ENCODE measurements around the gene SLC66A2. TPM values are rescaled to one million over a fixed set of nuclear protein-coding genes. Genes with fewer than 3 reads are reported as not detected.

The SLC66A2 gene
- total RNA-seq, 1 donor from 2014 or later = 52.9 TPM

- no peak for DNase-seq (ENCODE audit: low spot score in 2 of 2)
- Histone ChIP-seq H3K27me3 (no peaks in the 10 kb centered on the region), H3K36me3 (no peaks in the 10 kb centered on the region), H3K4me1 (peaks cover 0 to under 1% of the 10 kb centered on the region in 2 donors), H3K9me3 (no peaks in the 10 kb centered on the region), H3K4me3 (no peak overlapping the region), H3K27ac (no peak overlapping the region)
- TF ChIP-seq CTCF (IDR thresholded peaks at IDR 0.05) = no peak
- intact Hi-C loops (cut with DNase I) = loop anchor here (10.0 kb wide), 1 partner anchor 894 kb away; the partner anchor contains the start of gene ATP9B
These were observed 7.5 kb upstream of the SLC66A2 start for GRCh38 chr18:79958981-79959380.

- Histone ChIP-seq H3K27ac (no peak overlapping the region), H3K9me3 (no peaks in the 10 kb centered on the region), H3K27me3 (no peaks in the 10 kb centered on the region), H3K36me3 (no peaks in the 10 kb centered on the region), H3K4me3 (no peak overlapping the region), H3K4me1 (peaks cover 0 to 3% of the 10 kb centered on the region in 2 donors)
- intact Hi-C loops (cut with DNase I) = loop anchor here (10.0 kb wide), 1 partner anchor 891 kb away; the partner anchor contains the start of gene ATP9B
- TF ChIP-seq CTCF (IDR thresholded peaks at IDR 0.05) = no peak
- no peak for DNase-seq (ENCODE audit: low spot score in 2 of 2)
These were observed 4.8 kb upstream of the SLC66A2 start for GRCh38 chr18:79956276-79956675.

- no peaks in the 10 kb centered on the region for H3K36me3 ChIP-seq
- DNase-seq (ENCODE audit: low spot score in 2 of 2) = peak in 1 of 2 donors; percentile 12
- H3K4me3 ChIP-seq = no peak overlapping the region
- intact Hi-C loops (cut with DNase I) = loop anchor here (10.0 kb wide), 1 partner anchor 891 kb away; the partner anchor contains the start of gene ATP9B
- H3K9me3 ChIP-seq = no peaks in the 10 kb centered on the region
- peaks cover 0 to 4% of the 10 kb centered on the region in 2 donors for H3K4me1 ChIP-seq
- H3K27ac ChIP-seq = no peak overlapping the region
- TF ChIP-seq CTCF (IDR thresholded peaks at IDR 0.05) = no peak
- H3K27me3 ChIP-seq = no peaks in the 10 kb centered on the region
These were observed 4.0 kb upstream of the SLC66A2 start for GRCh38 chr18:79955302-79956075.

- H3K36me3 ChIP-seq = no peaks in the 10 kb centered on the region
- peaks cover 6 to 11% of the 10 kb centered on the region in 2 donors for H3K4me1 ChIP-seq
- H3K4me3 ChIP-seq = no peak overlapping the region
- no peak overlapping the region for H3K27ac ChIP-seq
- TF ChIP-seq CTCF (IDR thresholded peaks at IDR 0.05) = no peak
- no peaks in the 10 kb centered on the region for H3K27me3 ChIP-seq
- peak in 1 of 2 donors; percentile 50 for DNase-seq (ENCODE audit: low spot score in 2 of 2)
- intact Hi-C loops (cut with DNase I) = loop anchor here (5.0 to 10.0 kb wide), 2 partner anchors 272 to 890 kb away; partner anchors contain the start of gene ATP9B
- no peaks in the 10 kb centered on the region for H3K9me3 ChIP-seq
These were observed 3.3 kb upstream of the SLC66A2 start for GRCh38 chr18:79954791-79955190.

- H3K4me1 ChIP-seq = peaks cover 11 to 17% of the 10 kb centered on the region in 2 donors
- no peak for DNase-seq (ENCODE audit: low spot score in 2 of 2)
- intact Hi-C loops (cut with DNase I) = loop anchor here (2.0 to 10.0 kb wide), 3 partner anchors 149 to 889 kb away; partner anchors contain the start of gene ATP9B
- H3K4me3 ChIP-seq = no peak overlapping the region
- no peaks in the 10 kb centered on the region for H3K9me3 ChIP-seq
- H3K36me3 ChIP-seq = no peaks in the 10 kb centered on the region
- no peaks in the 10 kb centered on the region for H3K27me3 ChIP-seq
- H3K27ac ChIP-seq = no peak overlapping the region
- no peak for TF ChIP-seq CTCF (IDR thresholded peaks at IDR 0.05)
These were observed 2.7 kb upstream of the SLC66A2 start for GRCh38 chr18:79953971-79954651.

Data from ascending aorta (tissue), 2 donors.